CD4-positive, alpha-beta T cell (primary cell): ENCODE data around the gene VPS9D1. TPM values are rescaled to one million over a fixed set of nuclear protein-coding genes. Genes with fewer than 3 reads are reported as not detected.
"Not testable (repeated sequence)": the region's sequence is repeated elsewhere in the genome, so short reads cannot be mapped to it uniquely, and the experiment has no call there.

Experiments
- ATAC-seq: fragments of 200-7000 bp; cut with Tn5 transposase; one replicate; pipeline ENCODE4 v1.10.0; 2022; ENCODE audit warnings: mild to moderate bottlenecking; ENCODE audit not compliant: poor library complexity
- CTCF ChIA-PET: fragments of 350-600 bp; sonication (Branson Sonifier 250); formaldehyde crosslinking; loops from one replicate; lab custom pipeline; 2021; ENCODE audit warnings: antibody characterized with exemption, inconsistent platforms; lab: Charles Lee
- POLR2A ChIA-PET: fragments of 350-600 bp; sonication (Branson Sonifier 250); formaldehyde crosslinking; loops from one replicate; lab custom pipeline; 2021; ENCODE audit warnings: antibody characterized with exemption, inconsistent platforms; lab: Charles Lee
- DNase-seq, 14 experiments: peaks; one replicate each; pipeline ENCODE4 v3.0.0-alpha.2; 2013 to 2020; ENCODE audit warnings: mixed read lengths in 2 of 14
- H3K27ac ChIP-seq, 2 donors: one replicate each; pipeline versions ENCODE4 v1.5.1 to v1.7.0; 2013; ENCODE audit warnings: low read length in 2 of 2, low read depth in 1 of 2, mild to moderate bottlenecking in 1 of 2
- H3K27me3 ChIP-seq, 2 experiments: 1 replicate in 1 of 2; 2 replicates in 1 of 2; pipeline versions ENCODE4 v1.6.1 to v1.7.0; 2013; ENCODE audit warnings: low read length in 2 of 2, control low read depth in 1 of 2, mild to moderate bottlenecking in 1 of 2, moderate library complexity in 1 of 2; ENCODE audit not compliant: insufficient read depth in 2 of 2, control insufficient read depth in 1 of 2
- H3K36me3 ChIP-seq: one replicate; pipeline ENCODE4 v1.6.1; 2013; ENCODE audit warnings: low read length, control low read depth; ENCODE audit not compliant: insufficient read depth
- H3K4me1 ChIP-seq: one replicate; pipeline ENCODE4 v1.6.1; 2013; ENCODE audit warnings: low read length, control low read depth; ENCODE audit not compliant: insufficient read depth
- H3K4me3 ChIP-seq: one replicate; pipeline ENCODE4 v1.5.1; 2013; ENCODE audit warnings: mild to moderate bottlenecking, low read length, moderate library complexity
- H3K9me3 ChIP-seq, 2 experiments: 1 replicate in 1 of 2; 2 replicates in 1 of 2; pipeline versions ENCODE4 v1.6.1 to v1.7.0; 2013; ENCODE audit warnings: low read length in 2 of 2, mild to moderate bottlenecking in 2 of 2, control low read depth in 1 of 2, moderate library complexity in 1 of 2; ENCODE audit not compliant: control insufficient read depth in 1 of 2, insufficient read depth in 1 of 2
- H3K27ac Mint-ChIP-seq: one replicate; pipeline ENCODE4 v1.8.0; 2020; ENCODE audit warnings: mixed read lengths
- H3K27me3 Mint-ChIP-seq: one replicate; pipeline ENCODE4 v1.8.0; 2021; ENCODE audit warnings: mixed read lengths
- H3K36me3 Mint-ChIP-seq: one replicate; pipeline ENCODE4 v1.8.0; 2021; ENCODE audit warnings: low read depth, mixed read lengths
- H3K4me1 Mint-ChIP-seq: one replicate; pipeline ENCODE4 v1.8.0; 2021; ENCODE audit warnings: low read depth, mixed read lengths
- H3K4me3 Mint-ChIP-seq: one replicate; pipeline ENCODE4 v1.8.0; 2020; ENCODE audit warnings: mild to moderate bottlenecking, mixed read lengths
- H3K9me3 Mint-ChIP-seq: one replicate; pipeline ENCODE4 v1.8.0; 2020; ENCODE audit warnings: mixed read lengths
- CTCF ChIP-seq: fragments of 200-600 bp; IDR thresholded peaks from one replicate; pipeline ENCODE4 v1.8.0; 2022; ENCODE audit warnings: antibody characterized with exemption, mild to moderate bottlenecking
- intact Hi-C, 2 experiments: fragments of 100-400 bp; cut with DNase I in 1 of 2; cut with micrococcal nuclease in 1 of 2; formaldehyde crosslinking; loops; one replicate each; pipeline versions ENCODE4 v1.15.1 to v1.9.0; 2023 to 2025; cut with DNase I, micrococcal nuclease
- total RNA-seq, 174 experiments: library from RNA in 2 of 174; stranded (reverse) in 2 of 174; gene quantifications; one replicate each; pipeline ENCODE4 v1.2.3 and lab custom pipeline; 2021 to 2026

VPS9D1 gene
- total RNA-seq, 2 experiments from 2014 or later: 18.5 to 21.8 TPM

- H3K4me3 ChIP-seq: no peak overlapping the region
- no peaks in the 10 kb centered on the region for H3K27me3 Mint-ChIP-seq
- H3K27ac Mint-ChIP-seq: no peak overlapping the region
- peaks cover 47% of the 10 kb centered on the region for H3K36me3 Mint-ChIP-seq
- intact Hi-C loops: no loop called here
- ChIA-PET POLR2A (interaction anchor here (1.9 kb wide), 1 partner anchor 10 kb away, joined by 7 read pairs; the partner anchor contains the start of gene CDK10), CTCF (interaction anchor here (0.6 kb wide), 1 partner anchor 94 kb away, joined by 4 read pairs; no protein-coding TSS in a partner anchor)
- DNase-seq: peak in 1 of 14 experiments; percentile 30
- ATAC-seq: no peak
- peaks cover 12% of the 10 kb centered on the region for H3K4me1 Mint-ChIP-seq
- peaks cover 32% of the 10 kb centered on the region for H3K36me3 ChIP-seq
- no peak for TF ChIP-seq CTCF
- no peak overlapping the region for H3K4me3 Mint-ChIP-seq
- no peak overlapping the region for H3K27ac ChIP-seq
- no peaks in the 10 kb centered on the region for H3K9me3 ChIP-seq
- peaks cover 35% of the 10 kb centered on the region for H3K4me1 ChIP-seq
- H3K27me3 ChIP-seq: no peaks in the 10 kb centered on the region
- H3K9me3 Mint-ChIP-seq: no peaks in the 10 kb centered on the region
Measured at GRCh38 chr16:89695875-89696669, 24.6 kb downstream of the VPS9D1 start.

DNA sequence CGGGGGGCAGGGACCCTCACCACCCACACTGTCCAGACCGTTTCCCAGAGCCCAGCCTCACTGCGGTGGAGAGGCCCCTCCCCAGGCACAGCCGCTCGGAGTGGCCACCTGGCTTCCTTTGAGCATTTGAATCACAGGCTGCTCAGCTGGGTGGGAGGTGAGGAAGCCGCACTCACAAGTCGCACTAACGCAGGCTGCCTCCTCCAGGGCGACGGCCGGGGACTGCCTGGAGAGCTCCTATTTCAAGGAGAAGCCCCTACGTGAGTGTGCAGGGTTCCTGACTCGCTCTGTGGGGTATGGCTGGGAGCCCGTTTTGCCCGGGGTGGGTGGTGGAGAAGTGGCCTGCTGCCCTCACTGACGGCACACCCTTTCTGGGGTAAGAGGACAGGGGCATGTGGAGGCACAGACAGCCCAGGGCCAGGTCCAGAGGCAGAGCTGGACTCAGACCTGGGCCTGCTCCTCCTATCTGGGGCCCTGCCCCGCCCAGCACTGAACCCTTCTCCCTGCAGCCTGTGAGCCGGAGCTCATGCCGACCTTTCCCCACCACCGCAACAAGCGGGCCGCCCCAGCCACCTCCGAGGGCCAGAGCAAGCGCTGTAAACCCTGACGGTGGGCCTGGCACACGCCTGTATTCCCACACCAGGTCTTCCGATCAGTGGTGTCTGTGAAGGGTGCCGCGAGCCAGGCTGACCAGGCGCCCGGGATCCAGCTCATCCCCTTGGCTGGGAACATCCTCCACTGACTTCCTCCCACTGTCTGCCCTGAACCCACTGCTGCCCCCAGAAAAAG, 25.4 kb downstream of the VPS9D1 start:
- DNase-seq (peak in 1 of 14 experiments; percentile 30), ATAC-seq (no peak)
- H3K27ac Mint-ChIP-seq: no peak overlapping the region
- Histone ChIP-seq H3K4me1 (peaks cover 27% of the 10 kb centered on the region), H3K27me3 (no peaks in the 10 kb centered on the region), H3K9me3 (no peaks in the 10 kb centered on the region), H3K36me3 (peaks cover 38% of the 10 kb centered on the region), H3K27ac (no peak overlapping the region), H3K4me3 (no peak overlapping the region)
- no peaks in the 10 kb centered on the region for H3K9me3 Mint-ChIP-seq
- intact Hi-C loops: no loop called here
- no peak for TF ChIP-seq CTCF
- H3K4me3 Mint-ChIP-seq: no peak overlapping the region
- ChIA-PET CTCF (interaction anchor here (0.5 kb wide), 1 partner anchor 47 kb away, joined by 4 read pairs; no protein-coding TSS in a partner anchor), POLR2A (interaction anchor here (1.0 to 1.9 kb wide), 2 partner anchors 9 to 42 kb away, joined by 4 to 7 read pairs; partner anchors contain the start of gene CDK10)
- peaks cover 10% of the 10 kb centered on the region for H3K4me1 Mint-ChIP-seq
- peaks cover 50% of the 10 kb centered on the region for H3K36me3 Mint-ChIP-seq
- H3K27me3 Mint-ChIP-seq: no peaks in the 10 kb centered on the region

- H3K9me3 Mint-ChIP-seq, H3K27ac Mint-ChIP-seq, H3K4me3 Mint-ChIP-seq, H3K27ac ChIP-seq, H3K27me3 ChIP-seq, ATAC-seq, H3K27me3 Mint-ChIP-seq, H3K9me3 ChIP-seq, H3K4me3 ChIP-seq, H3K4me1 Mint-ChIP-seq, intact Hi-C loops, DNase-seq: not testable (repeated sequence)
- H3K36me3 Mint-ChIP-seq: peaks cover 50% of the 10 kb centered on the region
- Histone ChIP-seq H3K36me3 (peaks cover 38% of the 10 kb centered on the region), H3K4me1 (peaks cover 22% of the 10 kb centered on the region)
- POLR2A ChIA-PET: interaction anchor here (1.0 kb wide), 1 partner anchor 43 kb away, joined by 4 read pairs; no protein-coding TSS in a partner anchor
- CTCF ChIA-PET: interaction anchor here (0.5 kb wide), 1 partner anchor 48 kb away, joined by 4 read pairs; no protein-coding TSS in a partner anchor
Measured at GRCh38 chr16:89694784-89695085, 26.0 kb downstream of the VPS9D1 start.
